NCI-H2171 (cell line): ENCODE data around the gene KRTAP20-3.

Experiments
- DNase-seq: peaks from one replicate; lab custom pipeline; 2025; lab: John Stamatoyannopoulos, UW

KRTAP20-3 gene

GRCh38 chr21:30642564-30642963 lies at the start of gene KRTAP20-3:
Gene KRTAP20-3 (plus strand): TSS chr21:30642864.
- DNase-seq, result no peak

DNA sequence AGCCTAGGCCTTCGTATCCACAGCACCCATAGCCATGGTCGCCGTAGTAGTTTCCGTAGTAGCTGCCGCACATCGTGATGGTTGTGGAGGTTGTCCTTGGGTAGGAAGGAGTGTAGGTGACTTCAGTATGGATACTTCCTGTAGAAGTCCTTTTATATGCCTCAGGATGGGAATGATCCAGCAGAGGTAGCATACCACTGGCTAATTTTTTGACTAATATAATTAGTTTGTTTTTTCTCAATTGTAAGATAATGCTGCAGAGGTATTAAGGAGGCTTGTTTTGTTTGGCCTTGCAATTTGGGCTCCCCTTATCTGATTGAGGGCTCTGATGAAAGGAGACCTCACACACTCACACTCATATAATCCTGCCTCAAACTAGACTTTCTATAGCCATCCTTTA lies 43.9 kb upstream of the KRTAP20-3 start, which contains the start of gene KRTAP6-2:
Gene KRTAP6-2, minus strand, starts transcription at position 101 of the 400 bp plus-strand sequence. Its CDS starts 28 bp downstream, at position 73.
- no peak for DNase-seq

- no peak for DNase-seq
These were observed 41.9 kb upstream of the KRTAP20-3 start, which contains the start of gene KRTAP22-1 for GRCh38 chr21:30600787-30601186. Gene KRTAP22-1 (plus strand): TSS chr21:30601087.

- DNase-seq, result no peak
These were observed 36.7 kb upstream of the KRTAP20-3 start for GRCh38 chr21:30605968-30606367.

DNA sequence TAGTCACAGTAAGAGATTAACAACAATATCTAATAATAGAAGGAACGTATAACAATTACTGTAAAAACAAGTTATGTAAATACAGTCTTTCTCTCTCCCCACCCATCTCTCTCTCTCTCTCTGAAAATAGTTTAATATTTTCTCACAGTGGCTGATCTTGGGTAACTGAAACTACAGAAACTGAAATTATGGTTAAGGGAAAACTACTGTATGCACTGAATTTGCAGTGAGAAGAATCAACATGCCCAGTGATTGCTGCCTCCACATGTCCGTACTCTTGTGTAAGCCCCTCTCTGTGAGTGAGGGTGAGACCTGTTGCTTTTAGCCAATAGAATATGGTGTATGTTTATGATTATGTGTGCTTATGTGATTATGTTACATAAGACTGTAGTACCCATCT lies 30.5 kb upstream of the KRTAP20-3 start:
- no peak for DNase-seq

- DNase-seq, result no peak
These were observed 28.8 kb upstream of the KRTAP20-3 start, which contains the start of gene KRTAP6-1 for GRCh38 chr21:30613836-30614235. Gene KRTAP6-1 (minus strand): TSS chr21:30613930. CDS start chr21:30613904, 26 bp downstream.

- DNase-seq, result no peak
These were observed 27.5 kb upstream of the KRTAP20-3 start for GRCh38 chr21:30615199-30615598.

DNA sequence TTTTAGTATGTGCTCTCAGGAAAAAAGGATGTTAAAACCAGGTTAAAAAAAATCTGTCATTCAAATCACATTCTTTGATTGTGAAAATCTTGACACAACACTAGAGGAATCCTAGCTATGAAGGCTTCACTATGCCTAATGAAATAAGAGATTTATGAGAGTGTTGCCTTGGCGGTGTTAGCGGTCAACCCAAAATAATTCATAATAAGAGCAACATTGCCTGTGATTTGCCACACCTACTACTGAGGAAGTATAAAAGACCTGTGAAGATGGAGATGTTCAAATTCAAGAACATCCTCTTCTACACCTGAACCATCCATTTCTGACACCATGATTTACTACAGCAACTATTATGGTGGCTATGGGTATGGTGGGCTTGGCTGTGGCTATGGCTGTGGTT lies 26.5 kb upstream of the KRTAP20-3 start, which contains the start of gene KRTAP20-1:
Gene KRTAP20-1, plus strand, starts transcription at position 301 of the 400 bp plus-strand sequence. Its CDS starts 30 bp downstream, at position 331.
- DNase-seq, result no peak

- DNase-seq, result no peak
These were observed 22.6 kb upstream of the KRTAP20-3 start for GRCh38 chr21:30620080-30620479.

- DNase-seq, result no peak
These were observed 22.1 kb upstream of the KRTAP20-3 start, which contains the start of gene KRTAP20-4 for GRCh38 chr21:30620522-30620921. Gene KRTAP20-4 (plus strand): TSS chr21:30620627.

- no peak for DNase-seq
These were observed 19.3 kb upstream of the KRTAP20-3 start for GRCh38 chr21:30623362-30623761.

DNA sequence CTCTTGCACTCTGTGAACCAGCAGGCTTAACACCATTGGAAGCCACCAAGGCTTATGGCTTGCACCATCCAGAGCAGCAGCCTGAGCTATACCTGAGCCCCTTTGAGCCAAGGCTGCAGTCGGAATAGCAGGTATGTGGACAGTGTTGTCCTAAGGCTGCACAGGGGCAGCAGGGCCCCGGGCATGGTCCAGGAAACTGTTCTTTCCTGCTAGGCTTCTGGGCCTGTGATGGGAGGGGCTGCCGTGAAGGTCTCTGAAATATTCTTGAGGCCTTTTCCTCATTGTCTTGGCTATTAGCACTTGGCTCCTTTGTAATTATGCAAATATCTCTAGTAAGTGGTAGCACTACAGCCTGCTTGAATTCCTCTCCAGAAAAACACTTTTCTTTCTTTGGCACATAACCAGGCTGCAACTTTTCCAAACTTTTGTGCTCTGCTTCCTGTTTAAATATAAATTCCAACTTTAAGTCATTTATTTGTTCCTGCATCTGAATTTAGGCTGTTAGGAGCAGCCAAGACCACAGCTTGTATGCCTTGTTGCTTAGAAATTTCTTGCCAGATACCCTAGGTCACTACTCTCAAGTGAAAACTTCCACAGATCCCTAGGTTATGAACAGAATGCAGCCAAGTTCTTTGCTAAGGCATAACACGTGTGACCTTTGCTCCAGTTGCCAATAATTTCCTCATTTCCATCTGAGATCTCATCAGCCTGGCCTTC lies 17.1 kb upstream of the KRTAP20-3 start:
- DNase-seq, result no peak

- no peak for DNase-seq
These were observed 14.6 kb upstream of the KRTAP20-3 start for GRCh38 chr21:30628109-30628508.

DNA sequence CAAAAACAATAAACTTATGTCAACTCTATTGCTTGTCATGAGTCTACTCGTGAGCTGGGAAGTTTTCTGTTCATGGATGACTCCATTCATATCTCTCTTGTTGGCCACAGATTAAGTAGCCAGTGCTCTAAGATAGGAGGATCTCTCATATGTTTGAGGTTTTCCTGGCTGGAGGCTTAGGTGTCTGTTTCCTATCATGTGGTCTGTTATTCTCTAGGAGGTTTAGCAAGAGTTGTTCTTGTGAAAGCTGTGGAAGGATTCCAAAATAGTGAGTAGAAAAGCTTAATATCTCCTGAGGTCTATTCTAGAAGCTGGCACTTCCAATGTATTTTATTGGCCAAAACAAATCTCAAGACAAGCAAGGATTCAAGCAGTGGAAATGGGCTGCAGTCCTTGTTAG lies 13.5 kb upstream of the KRTAP20-3 start:
- no peak for DNase-seq

GRCh38 chr21:30634906-30635305 lies 7.8 kb upstream of the KRTAP20-3 start, which contains the start of gene KRTAP20-2:
Gene KRTAP20-2 (plus strand): TSS chr21:30635206. CDS start chr21:30635264, 58 bp downstream.
- DNase-seq, result no peak

DNA sequence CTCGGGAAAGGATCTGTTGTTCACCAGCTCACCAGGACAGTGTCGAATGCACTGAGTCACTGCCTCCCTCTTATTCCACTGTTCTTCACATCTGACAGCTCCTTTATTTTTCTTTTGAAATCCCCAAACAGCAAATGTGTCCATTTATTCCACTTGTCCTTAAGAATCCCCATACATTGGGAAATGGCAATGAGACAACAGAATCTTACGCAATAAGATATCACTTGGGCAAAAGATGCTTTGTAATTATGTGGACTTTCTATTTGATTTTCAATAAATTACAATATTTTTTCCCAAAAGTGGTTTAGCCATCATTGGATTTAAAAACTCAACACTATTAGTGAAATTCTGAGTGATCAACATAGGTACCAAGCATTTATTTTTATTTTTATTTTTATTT lies 4.0 kb upstream of the KRTAP20-3 start:
- DNase-seq, result no peak

DNA sequence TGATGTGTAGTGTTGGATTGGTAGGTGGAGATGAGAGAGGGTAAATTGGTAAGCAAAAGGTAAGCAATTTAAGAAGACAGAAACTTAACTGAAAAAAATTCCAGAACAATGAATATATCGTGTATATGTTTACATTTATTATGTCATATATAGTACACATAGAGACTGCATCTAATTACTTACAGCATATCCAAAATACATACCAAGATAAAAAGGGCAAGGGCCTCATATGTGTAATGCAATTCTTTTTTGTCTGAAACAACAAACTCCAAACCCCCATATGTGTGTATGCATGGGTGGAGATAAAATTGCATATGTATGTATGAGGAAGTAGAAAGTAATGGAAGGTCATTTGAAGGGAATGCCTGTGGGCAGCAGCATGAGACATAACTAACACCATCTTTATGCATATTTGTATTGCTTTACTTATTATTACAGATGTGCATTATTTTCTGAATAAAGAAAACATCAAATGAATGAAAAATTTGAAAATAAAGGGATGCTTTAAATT lies 4.3 kb downstream of the KRTAP20-3 start:
- DNase-seq, result no peak

- no peak for DNase-seq
These were observed 10.2 kb downstream of the KRTAP20-3 start for GRCh38 chr21:30652891-30653290.

GRCh38 chr21:30668776-30669175 lies 26.1 kb downstream of the KRTAP20-3 start:
- no peak for DNase-seq

DNA sequence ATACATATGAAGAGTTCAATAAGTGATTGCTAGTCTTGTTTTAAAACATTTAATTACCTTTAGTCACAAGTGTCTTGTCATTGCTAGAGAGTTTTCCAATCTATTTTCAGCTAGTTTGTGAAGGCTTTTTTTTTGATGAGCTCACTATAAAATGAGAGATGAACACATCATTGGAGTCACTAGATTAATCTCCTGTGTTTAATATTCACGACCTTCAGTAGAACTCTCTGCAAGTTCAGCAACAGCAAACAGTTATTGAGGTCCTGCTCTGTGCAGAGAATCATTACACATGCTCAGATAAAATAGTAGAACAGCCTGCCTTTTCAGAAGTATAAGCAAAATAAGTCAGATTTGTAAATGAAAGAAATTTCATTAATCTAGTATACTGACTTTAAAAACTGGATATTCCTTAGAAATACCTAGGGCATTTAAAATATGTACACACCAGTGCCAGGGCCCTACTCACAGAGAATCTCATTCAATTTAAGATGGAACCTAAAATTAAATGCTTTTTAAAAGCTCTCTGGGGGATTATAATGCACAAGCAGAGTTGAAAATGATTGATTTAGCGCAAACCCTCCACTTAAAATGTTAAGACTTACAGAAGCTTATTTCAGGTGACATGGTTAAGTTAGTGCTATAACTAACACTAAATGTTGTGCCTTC lies 30.5 kb downstream of the KRTAP20-3 start:
- no peak for DNase-seq

DNA sequence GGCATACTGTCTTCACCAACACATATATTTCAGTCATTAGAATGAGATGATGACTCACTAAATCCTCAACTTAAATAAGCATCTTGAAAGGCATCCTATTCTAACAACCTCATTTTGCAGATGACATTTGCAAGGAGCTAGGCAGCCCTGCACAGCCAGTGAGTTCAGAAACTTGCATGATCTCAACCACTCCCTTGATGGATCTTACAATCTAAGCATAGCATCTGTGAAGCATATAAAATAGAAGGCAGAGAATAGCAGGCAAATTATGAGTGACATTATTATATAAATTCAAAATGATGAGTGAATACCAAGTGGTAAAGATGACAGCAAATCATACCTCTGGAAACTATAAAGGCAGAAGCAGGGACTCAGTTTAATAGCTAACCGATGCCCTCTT lies 31.6 kb downstream of the KRTAP20-3 start:
- DNase-seq, result no peak

DNA sequence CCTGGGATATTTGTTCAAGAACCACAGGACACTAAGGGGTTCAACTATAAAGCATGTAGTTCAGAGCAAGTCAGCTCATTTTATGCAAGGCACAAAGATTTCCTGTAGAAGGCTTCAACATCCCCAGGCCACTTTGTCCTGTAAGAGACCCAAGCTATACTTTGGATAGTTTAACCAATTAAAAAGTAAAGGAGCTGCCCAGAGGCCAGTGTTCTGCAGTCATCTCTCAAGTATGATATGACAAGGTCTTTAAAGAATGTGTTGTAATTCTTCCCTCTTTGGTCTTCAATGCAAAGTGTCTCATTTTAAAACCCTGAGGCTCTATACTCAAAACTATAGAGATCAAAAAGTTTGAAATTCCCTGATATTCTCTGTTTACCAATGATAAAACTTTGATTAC lies 34.1 kb downstream of the KRTAP20-3 start:
- DNase-seq, result no peak

- DNase-seq, result no peak
These were observed 37.9 kb downstream of the KRTAP20-3 start for GRCh38 chr21:30680586-30680985.
